Measurements from ENCODE around the gene RHBDL3.

DNA sequence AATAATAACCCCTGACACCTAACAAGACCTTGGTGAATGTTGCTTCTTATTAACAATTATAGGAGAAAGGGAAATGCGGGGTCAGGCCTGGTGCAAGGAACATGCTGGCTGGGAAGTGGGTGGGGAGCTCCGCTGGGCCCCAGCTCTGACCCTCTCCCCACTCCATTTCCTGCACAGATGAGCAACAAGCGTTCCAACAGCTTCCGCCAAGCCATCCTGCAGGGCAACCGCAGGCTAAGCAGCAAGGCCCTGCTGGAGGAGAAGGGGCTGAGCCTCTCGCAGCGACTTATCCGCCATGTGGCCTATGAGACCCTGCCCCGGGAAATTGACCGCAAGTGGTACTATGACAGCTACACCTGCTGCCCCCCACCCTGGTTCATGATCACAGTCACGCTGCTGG lies 23.0 kb downstream of the RHBDL3 start:
- TF ChIP-seq CTCF (IDR thresholded peaks at IDR 0.05) (no peak), EP300 (IDR thresholded peaks at IDR 0.05; ENCODE audit: low read depth) (no peak), POLR2AphosphoS5 (IDR thresholded peaks at IDR 0.05) (no peak), POLR2A (IDR thresholded peaks at IDR 0.05) (no peak)
